ENCODE measurements around the gene ACKR3.

The ACKR3 gene

GRCh38 chr2:236571145-236571544, 1.5 kb downstream of the ACKR3 start:
- DNase-seq: no peak

- no peak for DNase-seq
Observed at GRCh38 chr2:236572482-236572881, 2.9 kb downstream of the ACKR3 start.

- DNase-seq: no peak
Observed at GRCh38 chr2:236573066-236573929, 3.7 kb downstream of the ACKR3 start.

GRCh38 chr2:236574000-236574399, 4.4 kb downstream of the ACKR3 start:
- no peak for DNase-seq

- DNase-seq: no peak
Observed at GRCh38 chr2:236574424-236575145, 5.0 kb downstream of the ACKR3 start.

- DNase-seq: no peak
Observed at GRCh38 chr2:236575510-236575909, 5.9 kb downstream of the ACKR3 start.

GRCh38 chr2:236576087-236576486, 6.5 kb downstream of the ACKR3 start:
- no peak for DNase-seq

GRCh38 chr2:236576953-236577352, 7.3 kb downstream of the ACKR3 start:
- DNase-seq: no peak

GRCh38 chr2:236577481-236578410, 8.1 kb downstream of the ACKR3 start:
- DNase-seq: no peak

GRCh38 chr2:236578411-236578846, 8.8 kb downstream of the ACKR3 start:
- no peak for DNase-seq

GRCh38 chr2:236579048-236579745, 9.6 kb downstream of the ACKR3 start:
- DNase-seq: no peak

- DNase-seq: no peak
Observed at GRCh38 chr2:236579746-236580315, 10.2 kb downstream of the ACKR3 start.

- DNase-seq: no peak
Observed at GRCh38 chr2:236580746-236581355, 11.2 kb downstream of the ACKR3 start.

GRCh38 chr2:236581546-236581945, 11.9 kb downstream of the ACKR3 start:
- DNase-seq: no peak

- no peak for DNase-seq
Observed at GRCh38 chr2:236582968-236583367, 13.3 kb downstream of the ACKR3 start.

GRCh38 chr2:236583621-236584203, 14.1 kb downstream of the ACKR3 start:
- DNase-seq: no peak

GRCh38 chr2:236584521-236585384, 15.1 kb downstream of the ACKR3 start:
- DNase-seq: no peak

GRCh38 chr2:236585966-236586365, 16.3 kb downstream of the ACKR3 start:
- no peak for DNase-seq

- no peak for DNase-seq
Observed at GRCh38 chr2:236587861-236588815, 18.5 kb downstream of the ACKR3 start.

All from AML-193 (cell line).